Left renal cortex interstitium (tissue), 4 donors: ENCODE results near the gene MCTP1. TPM values are rescaled to one million over a fixed set of nuclear protein-coding genes. Genes with fewer than 3 reads are reported as not detected.

Experiments
- DNase-seq, 4 donors: peaks; one replicate each; pipeline ENCODE4 v3.0.0-alpha.2; 2013; ENCODE audit warnings: low read depth in 4 of 4, low spot score in 2 of 4, missing footprints in 1 of 4
- polyA plus RNA-seq, 4 donors: library from polyadenylated mRNA; unstranded; fragments of 120-200 nt; gene quantifications; one replicate each; pipeline ENCODE4 v1.2.1, GENCODE V29; 2013; ENCODE audit not compliant: insufficient read length in 4 of 4

MCTP1 gene
- polyA plus RNA-seq, 4 donors, result 3.8 to 6.8 (median 5.1) TPM

- DNase-seq, result no peak
Measured at GRCh38 chr5:95132096-95132495, 152.8 kb downstream of the MCTP1 start.

GRCh38 chr5:95130941-95131340, 154.0 kb downstream of the MCTP1 start:
- no peak for DNase-seq

GRCh38 chr5:95124731-95125130, 160.2 kb downstream of the MCTP1 start:
- DNase-seq, result no peak

GRCh38 chr5:95124101-95124500, 160.8 kb downstream of the MCTP1 start:
- DNase-seq, result no peak

GRCh38 chr5:95114902-95115301, 170.0 kb downstream of the MCTP1 start:
- DNase-seq, result no peak

GRCh38 chr5:95114305-95114704, 170.6 kb downstream of the MCTP1 start:
- DNase-seq, result no peak

- DNase-seq, result no peak
Measured at GRCh38 chr5:95113489-95113888, 171.4 kb downstream of the MCTP1 start.

- no peak for DNase-seq
Measured at GRCh38 chr5:95111141-95111540, 173.8 kb downstream of the MCTP1 start.

GRCh38 chr5:95110118-95110517, 174.8 kb downstream of the MCTP1 start:
- DNase-seq, result no peak

GRCh38 chr5:95107138-95107537, 177.8 kb downstream of the MCTP1 start:
- no peak for DNase-seq

GRCh38 chr5:95105638-95106037, 179.3 kb downstream of the MCTP1 start:
- no peak for DNase-seq

- DNase-seq, result no peak
Measured at GRCh38 chr5:95102687-95103086, 182.2 kb downstream of the MCTP1 start.

- no peak for DNase-seq
Measured at GRCh38 chr5:95102080-95102479, 182.8 kb downstream of the MCTP1 start.

GRCh38 chr5:95100551-95100950, 184.3 kb downstream of the MCTP1 start:
- DNase-seq, result no peak

- DNase-seq, result no peak
Measured at GRCh38 chr5:95098012-95098411, 186.9 kb downstream of the MCTP1 start.

- DNase-seq, result no peak
Measured at GRCh38 chr5:95093211-95093610, 191.7 kb downstream of the MCTP1 start.

GRCh38 chr5:95090774-95091173, 194.1 kb downstream of the MCTP1 start:
- no peak for DNase-seq

GRCh38 chr5:95087816-95088317, 197.0 kb downstream of the MCTP1 start:
- no peak for DNase-seq

- DNase-seq, result no peak
Measured at GRCh38 chr5:95086927-95087815, 197.7 kb downstream of the MCTP1 start.

- DNase-seq, result no peak
Measured at GRCh38 chr5:95084757-95085156, 200.1 kb downstream of the MCTP1 start.

GRCh38 chr5:95083606-95084005, 201.3 kb downstream of the MCTP1 start:
- DNase-seq, result no peak

GRCh38 chr5:95081982-95082381, 202.9 kb downstream of the MCTP1 start:
- no peak for DNase-seq
